ENCODE measurements around the gene OR5M11. TPM values are rescaled to one million over a fixed set of nuclear protein-coding genes. Genes with fewer than 3 reads are reported as not detected.

The OR5M11 gene
- not detected in 5 replicates for total RNA-seq (2022; extraction: Qiagen RNA extraction; ENCODE audit: low read depth)

DNA sequence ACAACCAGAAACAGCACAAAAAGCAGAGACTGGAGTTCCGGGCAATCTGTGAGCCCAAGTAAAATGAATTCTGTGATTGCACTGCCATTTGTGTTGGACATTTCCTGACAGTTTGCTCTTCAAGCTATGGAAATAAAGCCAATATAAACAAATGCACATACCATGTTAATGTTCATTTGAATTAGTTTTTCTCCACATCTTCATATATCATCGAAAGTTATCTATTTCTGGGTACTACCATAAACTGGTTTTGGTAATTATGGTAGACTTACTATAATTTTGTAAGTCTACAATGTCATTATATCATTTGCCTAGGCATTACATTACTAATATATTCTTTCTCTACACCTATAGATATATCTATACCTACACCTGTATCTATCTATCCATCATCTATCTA, at the start of gene OR5M11:
Gene OR5M11 (minus strand): TSS at position 101 of the 400 bp plus-strand sequence. CDS start 0 bp downstream, at position 101.

DNA sequence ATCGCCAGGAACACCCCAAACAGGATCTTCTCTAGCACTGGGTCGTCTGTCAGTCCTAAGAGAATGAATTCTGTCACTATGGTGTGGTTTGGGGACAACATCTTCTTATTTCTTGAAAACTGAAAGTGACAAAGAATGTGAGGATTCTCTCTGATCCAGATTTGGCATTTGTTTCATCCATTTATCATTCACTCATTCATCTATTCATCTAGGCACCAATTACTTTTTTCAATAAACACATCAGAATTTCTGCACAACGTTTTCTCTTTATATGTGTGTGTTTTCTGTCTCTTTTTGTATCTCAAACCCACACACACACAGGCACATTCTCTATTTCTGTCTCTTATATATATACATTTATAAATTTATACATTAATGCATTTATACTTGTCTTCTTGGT, 34.6 kb upstream of the OR5M11 start, which contains the start of gene OR5M10:
Gene OR5M10 (minus strand): TSS at position 101 of the 400 bp plus-strand sequence. CDS start 0 bp downstream, at position 101.

Other genes starting within 250 kb of the OR5M11 start
- not detected in 5 replicates for gene OR8K3, start 228.1 kb downstream of the OR5M11 start, total RNA-seq (2022; extraction: Qiagen RNA extraction; ENCODE audit: low read depth)
- gene OR8K1, start 197.2 kb downstream of the OR5M11 start, total RNA-seq (2022; extraction: Qiagen RNA extraction; ENCODE audit: low read depth) = not detected in 5 replicates
- gene OR8J1, start 189.0 kb downstream of the OR5M11 start, total RNA-seq (2022; extraction: Qiagen RNA extraction; ENCODE audit: low read depth) = not detected in 5 replicates
- not detected in 5 replicates for gene OR8U1, start 167.6 kb downstream of the OR5M11 start, total RNA-seq (2022; extraction: Qiagen RNA extraction; ENCODE audit: low read depth)
- gene OR5AL1, start 130.6 kb downstream of the OR5M11 start, total RNA-seq (2022; extraction: Qiagen RNA extraction; ENCODE audit: low read depth) = not detected in 5 replicates
- not detected in 5 replicates for gene OR5M3, start 69.9 kb downstream of the OR5M11 start, total RNA-seq (2022; extraction: Qiagen RNA extraction; ENCODE audit: low read depth)
- gene OR5M8, start 51.9 kb downstream of the OR5M11 start, total RNA-seq (2022; extraction: Qiagen RNA extraction; ENCODE audit: low read depth) = not detected in 5 replicates
- gene OR5M10, start 34.5 kb upstream of the OR5M11 start, total RNA-seq (2022; extraction: Qiagen RNA extraction; ENCODE audit: low read depth) = not detected in 5 replicates
- gene OR5M1, start 71.6 kb upstream of the OR5M11 start, total RNA-seq (2022; extraction: Qiagen RNA extraction; ENCODE audit: low read depth) = not detected in 5 replicates
- not detected in 5 replicates for gene OR5AP2, start 99.2 kb upstream of the OR5M11 start, total RNA-seq (2022; extraction: Qiagen RNA extraction; ENCODE audit: low read depth)
- gene OR5AR1, start 120.4 kb upstream of the OR5M11 start, total RNA-seq (2022; extraction: Qiagen RNA extraction; ENCODE audit: low read depth) = not detected in 5 replicates
- gene OR9G1, start 155.8 kb upstream of the OR5M11 start, total RNA-seq (2022; extraction: Qiagen RNA extraction; ENCODE audit: low read depth) = not detected in 5 replicates
- gene OR9G4, start 205.4 kb upstream of the OR5M11 start, total RNA-seq (2022; extraction: Qiagen RNA extraction; ENCODE audit: low read depth) = not detected in 5 replicates